Measurements from ENCODE around the gene ATG12.

GRCh38 chr5:115872447-115872846 lies 31.1 kb upstream of the ATG12 start:
- TF ChIP-seq CTCF (IDR thresholded peaks at IDR 0.05): no peak
- TF ChIP-seq POLR2A (IDR thresholded peaks at IDR 0.05): no peak

All from uterus (tissue), 2 donors.